IPS-NIHi11 (cell line): Measurements from ENCODE around the gene FGF19.

Experiments
- DNase-seq: peaks from one replicate; pipeline ENCODE4 v3.0.0; 2012; ENCODE audit warnings: mixed read lengths, low spot score

Gene FGF19

GRCh38 chr11:69654660-69655478 lies 49.0 kb downstream of the FGF19 start:
- DNase-seq, result no peak

DNA sequence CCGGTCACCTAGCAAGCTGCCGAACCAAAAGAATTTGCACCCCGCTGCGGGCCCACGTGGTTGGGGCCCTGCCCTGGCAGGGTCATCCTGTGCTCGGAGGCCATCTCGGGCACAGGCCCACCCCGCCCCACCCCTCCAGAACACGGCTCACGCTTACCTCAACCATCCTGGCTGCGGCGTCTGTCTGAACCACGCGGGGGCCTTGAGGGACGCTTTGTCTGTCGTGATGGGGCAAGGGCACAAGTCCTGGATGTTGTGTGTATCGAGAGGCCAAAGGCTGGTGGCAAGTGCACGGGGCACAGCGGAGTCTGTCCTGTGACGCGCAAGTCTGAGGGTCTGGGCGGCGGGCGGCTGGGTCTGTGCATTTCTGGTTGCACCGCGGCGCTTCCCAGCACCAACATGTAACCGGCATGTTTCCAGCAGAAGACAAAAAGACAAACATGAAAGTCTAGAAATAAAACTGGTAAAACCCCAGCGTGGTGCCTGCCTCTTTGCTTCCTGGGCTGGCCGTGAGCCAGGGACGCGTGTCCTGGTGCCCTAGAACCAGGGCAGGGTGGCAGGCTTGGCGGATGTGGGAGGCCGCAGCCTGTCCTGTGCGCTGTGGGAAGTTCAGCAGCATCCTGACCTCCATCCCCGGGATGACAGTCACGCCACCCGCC lies 49.7 kb downstream of the FGF19 start:
- no peak for DNase-seq

- DNase-seq, result no peak
Measured at GRCh38 chr11:69653406-69653960, 50.3 kb downstream of the FGF19 start.

DNA sequence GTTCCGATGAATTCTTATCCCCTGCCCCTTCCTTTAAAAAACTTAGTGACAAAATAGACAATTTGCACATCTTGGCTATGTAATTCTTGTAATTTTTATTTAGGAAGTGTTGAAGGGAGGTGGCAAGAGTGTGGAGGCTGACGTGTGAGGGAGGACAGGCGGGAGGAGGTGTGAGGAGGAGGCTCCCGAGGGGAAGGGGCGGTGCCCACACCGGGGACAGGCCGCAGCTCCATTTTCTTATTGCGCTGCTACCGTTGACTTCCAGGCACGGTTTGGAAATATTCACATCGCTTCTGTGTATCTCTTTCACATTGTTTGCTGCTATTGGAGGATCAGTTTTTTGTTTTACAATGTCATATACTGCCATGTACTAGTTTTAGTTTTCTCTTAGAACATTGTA lies 50.8 kb downstream of the FGF19 start:
- no peak for DNase-seq

DNA sequence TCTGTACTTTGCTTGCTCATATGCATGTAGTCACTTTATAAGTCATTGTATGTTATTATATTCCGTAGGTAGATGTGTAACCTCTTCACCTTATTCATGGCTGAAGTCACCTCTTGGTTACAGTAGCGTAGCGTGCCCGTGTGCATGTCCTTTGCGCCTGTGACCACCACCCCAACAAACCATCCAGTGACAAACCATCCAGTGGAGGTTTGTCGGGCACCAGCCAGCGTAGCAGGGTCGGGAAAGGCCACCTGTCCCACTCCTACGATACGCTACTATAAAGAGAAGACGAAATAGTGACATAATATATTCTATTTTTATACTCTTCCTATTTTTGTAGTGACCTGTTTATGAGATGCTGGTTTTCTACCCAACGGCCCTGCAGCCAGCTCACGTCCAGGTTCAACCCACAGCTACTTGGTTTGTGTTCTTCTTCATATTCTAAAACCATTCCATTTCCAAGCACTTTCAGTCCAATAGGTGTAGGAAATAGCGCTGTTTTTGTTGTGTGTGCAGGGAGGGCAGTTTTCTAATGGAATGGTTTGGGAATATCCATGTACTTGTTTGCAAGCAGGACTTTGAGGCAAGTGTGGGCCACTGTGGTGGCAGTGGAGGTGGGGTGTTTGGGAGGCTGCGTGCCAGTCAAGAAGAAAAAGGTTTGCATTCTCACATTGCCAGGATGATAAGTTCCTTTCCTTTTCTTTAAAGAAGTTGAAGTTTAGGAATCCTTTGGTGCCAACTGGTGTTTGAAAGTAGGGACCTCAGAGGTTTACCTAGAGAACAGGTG lies 51.8 kb downstream of the FGF19 start:
- DNase-seq, result no peak

- DNase-seq, result no peak
Measured at GRCh38 chr11:69650832-69651344, 52.9 kb downstream of the FGF19 start.

GRCh38 chr11:69650081-69650831 lies 53.6 kb downstream of the FGF19 start:
- DNase-seq, result no peak

DNA sequence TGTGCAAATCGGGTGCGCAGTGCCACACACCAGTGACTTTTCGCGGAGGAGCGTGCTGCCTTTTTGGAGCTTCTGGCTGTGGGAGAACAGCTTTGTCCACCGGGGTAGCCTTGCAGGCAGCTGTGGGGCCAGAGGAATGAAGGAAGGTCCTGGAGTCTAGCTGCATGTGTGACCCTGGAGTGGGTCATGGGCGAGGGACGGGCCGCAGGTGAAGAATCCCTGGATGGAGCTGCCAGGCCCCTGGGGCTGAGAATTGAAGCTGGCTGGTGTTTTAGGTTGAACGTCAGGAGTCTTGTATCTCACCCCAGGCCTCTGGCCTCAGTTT lies 54.3 kb downstream of the FGF19 start:
- no peak for DNase-seq

GRCh38 chr11:69648679-69649575 lies 54.9 kb downstream of the FGF19 start:
- DNase-seq, result no peak
